GM18951 (cell line): ENCODE measurements around the gene KCNS3.

Experiments
- POLR2A ChIP-seq: IDR thresholded peaks from 4 replicates; pipeline ENCODE4 v1.6.1; 2011; ENCODE audit warnings: mild to moderate bottlenecking; ENCODE audit not compliant: insufficient read length, insufficient read depth; ENCODE audit errors: extremely low read depth
- in situ Hi-C: fragments of 300-500 bp; cut with MboI; formaldehyde crosslinking; loops from one replicate; pipeline ENCODE4 v1.12.0; 2022; ENCODE audit warnings: low sequenced_read_pairs, mixed read lengths, inconsistent platforms; ENCODE audit not compliant: unreplicated experiment

KCNS3 gene

GRCh38 chr2:17894005-17894404 lies 15.5 kb downstream of the KCNS3 start:
- TF ChIP-seq POLR2A, result no peak
- in situ Hi-C loops, result no loop called here

GRCh38 chr2:17894556-17894955 lies 16.1 kb downstream of the KCNS3 start:
- no peak for TF ChIP-seq POLR2A
- in situ Hi-C loops, result no loop called here

- TF ChIP-seq POLR2A, result no peak
- in situ Hi-C loops, result no loop called here
Measured at GRCh38 chr2:17899871-17900270, 21.4 kb downstream of the KCNS3 start.

GRCh38 chr2:17901246-17901645 lies 22.8 kb downstream of the KCNS3 start:
- TF ChIP-seq POLR2A, result no peak
- in situ Hi-C loops, result no loop called here

- TF ChIP-seq POLR2A, result no peak
- in situ Hi-C loops, result no loop called here
Measured at GRCh38 chr2:17910980-17911379, 32.5 kb downstream of the KCNS3 start.

- in situ Hi-C loops, result no loop called here
Measured at GRCh38 chr2:17911491-17912260, 33.2 kb downstream of the KCNS3 start.

GRCh38 chr2:17912266-17912691 lies 33.8 kb downstream of the KCNS3 start:
- in situ Hi-C loops, result no loop called here
- TF ChIP-seq POLR2A, result no peak

More at GRCh38 chr2:17911491-17912260, 33.2 kb downstream of the KCNS3 start:
- no peak for TF ChIP-seq POLR2A

- no peak for TF ChIP-seq POLR2A
- in situ Hi-C loops, result no loop called here
Measured at GRCh38 chr2:17915099-17915498, 36.6 kb downstream of the KCNS3 start.

- TF ChIP-seq POLR2A, result no peak
- in situ Hi-C loops, result no loop called here
Measured at GRCh38 chr2:17915811-17916518, 37.5 kb downstream of the KCNS3 start.

GRCh38 chr2:17916584-17916983 lies 38.1 kb downstream of the KCNS3 start:
- in situ Hi-C loops, result no loop called here
- TF ChIP-seq POLR2A, result no peak

GRCh38 chr2:17918789-17919188 lies 40.3 kb downstream of the KCNS3 start:
- in situ Hi-C loops, result no loop called here
- TF ChIP-seq POLR2A, result no peak

GRCh38 chr2:17930773-17931172 lies 52.3 kb downstream of the KCNS3 start:
- TF ChIP-seq POLR2A, result no peak
- in situ Hi-C loops, result no loop called here

- no peak for TF ChIP-seq POLR2A
- in situ Hi-C loops, result no loop called here
Measured at GRCh38 chr2:17933256-17933655, 54.8 kb downstream of the KCNS3 start.

GRCh38 chr2:17934721-17935120 lies 56.3 kb downstream of the KCNS3 start:
- no peak for TF ChIP-seq POLR2A
- in situ Hi-C loops, result no loop called here
